DOHH2 (cell line): Measurements from ENCODE around the gene TSPAN14.

Experiments used
- CTCF ChIP-seq: fragments of 200-600 bp; sonication (generic); IDR thresholded peaks from one replicate; pipeline ENCODE4 v1.5.1; 2014; ENCODE audit warnings: antibody characterized with exemption, mild to moderate bottlenecking, low read depth, low read length; ENCODE audit not compliant: poor library complexity, severe bottlenecking
- EZH2phosphoT487 ChIP-seq: fragments of 200-600 bp; sonication (generic); IDR thresholded peaks from 2 replicates; pipeline ENCODE4 v1.6.1; 2017; ENCODE audit warnings: borderline replicate concordance, mild to moderate bottlenecking, antibody characterized with exemption, low read length, moderate library complexity, mixed read lengths

GRCh38 chr10:80472234-80473095, 18.4 kb downstream of the TSPAN14 start:
- peak; percentile 15 for TF ChIP-seq CTCF
- no peak for TF ChIP-seq EZH2phosphoT487
